Measurements from ENCODE around the gene POLR1B. TPM values are rescaled to one million over a fixed set of nuclear protein-coding genes. Genes with fewer than 3 reads are reported as not detected.
A peak's percentile ranks its signal among the peaks of the same experiment; 100 is the strongest.
"Not testable (repeated sequence)": the region's sequence is repeated elsewhere in the genome, so short reads cannot be mapped to it uniquely, and the experiment has no call there.

Gene POLR1B, protein sequence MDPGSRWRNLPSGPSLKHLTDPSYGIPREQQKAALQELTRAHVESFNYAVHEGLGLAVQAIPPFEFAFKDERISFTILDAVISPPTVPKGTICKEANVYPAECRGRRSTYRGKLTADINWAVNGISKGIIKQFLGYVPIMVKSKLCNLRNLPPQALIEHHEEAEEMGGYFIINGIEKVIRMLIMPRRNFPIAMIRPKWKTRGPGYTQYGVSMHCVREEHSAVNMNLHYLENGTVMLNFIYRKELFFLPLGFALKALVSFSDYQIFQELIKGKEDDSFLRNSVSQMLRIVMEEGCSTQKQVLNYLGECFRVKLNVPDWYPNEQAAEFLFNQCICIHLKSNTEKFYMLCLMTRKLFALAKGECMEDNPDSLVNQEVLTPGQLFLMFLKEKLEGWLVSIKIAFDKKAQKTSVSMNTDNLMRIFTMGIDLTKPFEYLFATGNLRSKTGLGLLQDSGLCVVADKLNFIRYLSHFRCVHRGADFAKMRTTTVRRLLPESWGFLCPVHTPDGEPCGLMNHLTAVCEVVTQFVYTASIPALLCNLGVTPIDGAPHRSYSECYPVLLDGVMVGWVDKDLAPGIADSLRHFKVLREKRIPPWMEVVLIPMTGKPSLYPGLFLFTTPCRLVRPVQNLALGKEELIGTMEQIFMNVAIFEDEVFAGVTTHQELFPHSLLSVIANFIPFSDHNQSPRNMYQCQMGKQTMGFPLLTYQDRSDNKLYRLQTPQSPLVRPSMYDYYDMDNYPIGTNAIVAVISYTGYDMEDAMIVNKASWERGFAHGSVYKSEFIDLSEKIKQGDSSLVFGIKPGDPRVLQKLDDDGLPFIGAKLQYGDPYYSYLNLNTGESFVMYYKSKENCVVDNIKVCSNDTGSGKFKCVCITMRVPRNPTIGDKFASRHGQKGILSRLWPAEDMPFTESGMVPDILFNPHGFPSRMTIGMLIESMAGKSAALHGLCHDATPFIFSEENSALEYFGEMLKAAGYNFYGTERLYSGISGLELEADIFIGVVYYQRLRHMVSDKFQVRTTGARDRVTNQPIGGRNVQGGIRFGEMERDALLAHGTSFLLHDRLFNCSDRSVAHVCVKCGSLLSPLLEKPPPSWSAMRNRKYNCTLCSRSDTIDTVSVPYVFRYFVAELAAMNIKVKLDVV
- 10 to 100 TPM; 10.9 to 19.6 (median 13.9) TPM for polyA plus RNA-seq (ENCODE audit: insufficient read length in 10 of 10)
- long read RNA-seq, donor 1: 0 reads
- long read RNA-seq, donor 2, full-length matches to known transcripts: 3 of 3 reads
- long read RNA-seq, donor 2, partial matches to known transcripts: 0 of 3 reads
- long read RNA-seq, donor 2, other reads (novel, unspliced or antisense): 0 of 3 reads
- long read RNA-seq, donor 3: 0 reads
- long read RNA-seq, donor 4, full-length matches to known transcripts: 1 of 1 reads
- long read RNA-seq, donor 4, partial matches to known transcripts: 0 of 1 reads
- long read RNA-seq, donor 4, other reads (novel, unspliced or antisense): 0 of 1 reads
- long read RNA-seq, donor 5, full-length matches to known transcripts: 2 of 2 reads
- long read RNA-seq, donor 5, partial matches to known transcripts: 0 of 2 reads
- long read RNA-seq, donor 5, other reads (novel, unspliced or antisense): 0 of 2 reads
- long read RNA-seq, donor 6, full-length matches to known transcripts: 2 of 2 reads
- long read RNA-seq, donor 6, partial matches to known transcripts: 0 of 2 reads
- long read RNA-seq, donor 6, other reads (novel, unspliced or antisense): 0 of 2 reads
- long read RNA-seq, donor 7, full-length matches to known transcripts: 3 of 3 reads
- long read RNA-seq, donor 7, partial matches to known transcripts: 0 of 3 reads
- long read RNA-seq, donor 7, other reads (novel, unspliced or antisense): 0 of 3 reads
- long read RNA-seq, donor 8: 0 reads
- long read RNA-seq, donor 9: 0 reads

DNA sequence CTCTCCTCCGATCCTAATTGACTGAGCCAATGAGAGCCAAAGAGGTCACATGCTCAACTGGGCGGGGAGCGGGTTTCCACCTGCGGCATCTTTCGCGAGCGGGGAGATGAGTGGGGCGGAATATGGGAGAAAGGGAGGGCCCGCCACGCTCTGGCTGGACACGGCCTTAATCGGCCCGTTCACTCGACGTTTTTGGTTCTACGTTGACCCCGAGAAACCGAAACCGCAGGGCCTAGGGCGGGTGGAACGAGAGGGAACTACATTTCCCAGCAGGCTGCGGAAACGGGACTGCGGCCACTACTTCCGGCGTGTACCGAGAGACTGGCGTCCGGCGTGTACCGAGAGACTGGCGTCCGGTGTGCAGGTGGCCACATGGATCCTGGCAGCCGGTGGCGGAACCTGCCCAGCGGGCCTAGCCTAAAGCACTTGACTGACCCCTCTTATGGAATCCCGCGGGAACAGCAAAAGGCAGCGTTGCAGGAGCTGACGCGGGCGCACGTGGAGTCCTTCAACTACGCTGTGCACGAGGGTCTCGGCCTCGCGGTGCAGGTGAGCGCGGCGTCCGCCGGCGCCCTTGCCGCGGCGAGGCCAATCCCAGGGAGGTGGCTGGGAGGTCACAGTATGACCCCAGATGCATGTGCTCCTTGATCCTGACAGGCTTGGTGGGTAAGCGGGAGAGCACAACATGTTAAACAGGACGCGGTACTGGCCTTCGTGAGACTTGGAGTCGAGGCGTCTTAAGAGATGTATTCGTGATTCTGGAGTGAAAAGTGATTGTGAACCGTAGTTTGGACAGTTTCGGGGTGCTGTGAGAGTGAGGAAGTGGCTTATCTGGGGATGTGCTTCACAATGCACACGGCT lies at the start of gene POLR1B:
Gene POLR1B, plus strand, starts transcription at position 343 of the 861 bp plus-strand sequence. Its CDS starts 30 bp downstream, at position 373.
- peak; percentile 78 to 98 (median 90) for DNase-seq

DNA sequence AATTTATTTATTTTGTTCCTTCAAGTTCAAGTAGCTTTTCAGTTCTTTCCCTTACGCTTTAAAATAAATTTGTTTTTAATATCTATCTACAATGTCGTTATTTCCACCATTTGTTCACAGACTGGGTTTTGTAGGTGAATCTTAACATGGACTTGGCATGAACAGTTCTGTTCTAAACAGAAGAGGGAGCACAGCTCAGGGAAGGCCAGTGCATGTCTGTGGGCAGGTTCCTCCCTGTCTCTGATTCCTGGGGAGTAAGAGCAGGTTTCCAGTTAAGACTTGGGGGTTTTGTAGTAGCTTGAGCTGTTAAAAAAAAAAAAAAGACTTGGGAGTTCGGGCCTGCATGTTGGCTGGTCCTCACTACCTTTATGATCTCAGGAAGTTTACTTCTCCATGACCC lies 49.2 kb upstream of the POLR1B start:
- DNase-seq: no peak

DNA sequence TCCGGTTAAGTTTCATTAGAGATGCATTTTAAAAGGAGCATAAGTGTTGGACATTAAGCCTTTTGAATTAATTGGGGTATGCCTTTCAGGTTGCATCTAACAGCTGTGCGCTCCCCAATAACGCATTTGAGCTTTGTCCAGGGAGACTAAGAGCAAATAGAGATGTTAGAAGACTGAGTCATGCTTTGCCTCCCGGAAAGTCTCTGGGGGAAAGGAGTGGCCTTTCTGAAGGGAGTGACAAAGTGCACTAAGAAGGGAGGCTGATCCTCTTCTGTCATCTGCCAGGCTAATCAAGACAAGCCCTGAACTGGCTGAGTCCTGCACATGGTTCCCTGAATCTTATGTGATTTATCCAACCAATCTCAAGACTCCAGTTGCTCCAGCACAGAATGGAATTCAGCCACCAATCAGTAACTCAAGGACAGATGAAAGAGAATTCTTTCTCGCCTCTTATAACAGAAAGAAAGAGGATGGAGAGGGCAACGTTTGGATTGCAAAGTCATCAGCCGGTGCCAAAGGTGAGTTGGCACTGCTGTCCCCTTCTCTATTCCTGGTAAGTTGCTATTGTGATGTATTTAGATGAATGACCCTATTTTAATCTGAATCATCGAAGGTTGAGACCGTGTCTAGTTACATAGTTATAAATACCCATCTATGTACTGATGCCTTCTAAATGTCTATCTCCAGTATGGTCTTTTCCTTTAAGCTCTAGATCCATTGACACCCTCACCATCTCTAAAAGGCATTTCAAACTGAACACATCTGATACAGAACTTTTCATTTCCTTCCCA lies 48.2 kb upstream of the POLR1B start:
- DNase-seq: peak in 2 of 3 donors; percentile 27 to 36

DNA sequence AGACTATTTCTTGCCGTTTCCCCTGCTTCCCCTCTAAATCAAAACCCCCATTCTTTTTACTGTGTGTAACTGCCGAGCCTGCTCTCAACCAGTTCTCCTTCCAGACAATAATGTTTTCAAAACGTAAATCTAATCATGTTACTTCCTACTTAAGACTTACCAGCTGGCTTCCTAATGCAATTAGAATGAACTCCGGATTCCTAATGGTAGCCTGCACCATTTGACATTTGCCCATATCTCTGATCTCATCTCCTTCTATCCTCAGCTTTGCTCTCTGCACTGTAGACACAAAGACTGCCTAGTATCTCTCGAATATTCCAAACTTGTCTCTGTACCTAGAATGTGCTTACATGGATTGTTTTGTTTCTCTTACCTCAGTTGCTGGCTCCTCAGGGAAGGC lies 47.4 kb upstream of the POLR1B start:
- no peak for DNase-seq

DNA sequence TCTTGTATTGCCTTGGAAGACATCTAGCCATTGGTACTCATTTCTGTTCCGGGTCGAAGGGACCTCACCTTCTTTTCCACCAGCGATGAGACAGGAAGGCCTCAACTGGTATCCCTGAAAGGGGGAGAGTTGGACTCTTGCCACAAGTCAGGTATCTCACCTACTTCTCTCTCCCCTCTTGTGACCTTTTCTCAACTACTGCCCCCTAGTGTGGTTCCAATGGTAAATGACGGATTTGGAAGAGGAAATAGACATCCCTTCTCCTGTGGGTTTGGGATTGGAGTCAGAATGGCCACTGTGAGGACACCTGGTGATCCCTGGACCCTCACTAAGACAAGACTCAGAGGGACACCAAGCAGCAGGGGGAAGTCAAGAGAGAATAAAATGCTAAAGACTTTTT lies 46.4 kb upstream of the POLR1B start:
- not testable (repeated sequence) for DNase-seq

DNA sequence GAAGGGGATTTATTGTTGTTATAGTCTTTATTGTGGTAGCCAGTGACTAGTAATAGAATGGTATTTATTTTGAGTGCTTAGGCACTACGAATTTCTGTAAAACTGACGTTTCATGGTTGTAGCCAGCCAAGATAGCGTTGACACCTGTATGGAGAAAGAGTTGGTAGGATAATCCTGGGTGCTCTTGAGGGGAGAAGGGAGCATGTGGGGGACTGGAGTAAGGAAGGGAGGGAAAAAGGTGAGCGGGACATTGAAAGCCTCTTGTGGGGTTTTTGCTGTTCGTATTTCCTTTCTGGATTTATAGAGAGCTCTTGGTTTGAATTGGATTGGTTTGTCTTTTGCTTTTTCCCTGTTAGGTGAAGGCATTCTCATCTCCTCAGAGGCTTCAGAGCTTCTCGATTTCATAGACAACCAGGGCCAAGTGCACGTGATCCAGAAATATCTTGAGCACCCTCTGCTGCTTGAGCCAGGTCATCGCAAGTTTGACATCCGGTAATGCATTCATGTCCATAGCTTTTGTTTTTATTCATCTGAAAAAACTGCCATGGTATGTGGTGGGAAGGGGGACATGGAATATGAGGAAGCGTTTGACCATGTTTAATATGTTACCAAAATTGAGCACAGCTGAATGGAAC lies 41.3 kb upstream of the POLR1B start:
- DNase-seq: peak in 2 of 3 donors; percentile 11 to 25

DNA sequence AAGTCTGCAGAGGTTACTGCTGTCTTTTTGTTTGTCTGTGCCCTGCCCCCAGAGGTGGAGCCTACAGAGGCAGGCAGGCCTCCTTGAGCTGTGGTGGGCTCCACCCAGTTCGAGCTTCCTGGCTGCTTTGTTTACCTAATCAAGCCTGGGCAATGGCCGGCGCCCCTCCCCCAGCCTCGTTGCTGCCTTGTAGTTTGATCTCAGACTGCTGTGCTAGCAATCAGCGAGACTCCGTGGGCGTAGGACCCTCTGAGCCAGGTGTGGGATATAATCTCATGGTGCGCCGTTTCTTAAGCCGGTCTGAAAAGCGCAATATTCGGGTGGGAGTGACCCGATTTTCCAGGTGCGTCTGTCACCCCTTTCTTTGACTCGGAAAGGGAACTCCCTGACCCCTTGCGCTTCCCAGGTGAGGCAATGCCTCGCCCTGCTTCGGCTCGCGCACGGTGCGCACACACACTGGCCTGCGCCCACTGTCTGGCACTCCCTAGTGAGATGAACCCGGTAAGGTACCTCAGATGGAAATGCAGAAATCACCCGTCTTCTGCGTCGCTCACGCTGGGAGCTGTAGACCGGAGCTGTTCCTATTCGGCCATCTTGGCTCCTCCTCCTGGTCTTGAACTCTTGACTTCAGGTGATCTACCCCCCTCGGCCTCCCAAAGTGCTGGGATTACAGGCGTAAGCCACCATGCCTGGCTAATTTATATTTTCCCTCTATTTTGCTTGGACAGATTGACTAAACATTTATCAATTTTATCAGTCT lies 32.8 kb upstream of the POLR1B start:
- DNase-seq: not testable (repeated sequence)

DNA sequence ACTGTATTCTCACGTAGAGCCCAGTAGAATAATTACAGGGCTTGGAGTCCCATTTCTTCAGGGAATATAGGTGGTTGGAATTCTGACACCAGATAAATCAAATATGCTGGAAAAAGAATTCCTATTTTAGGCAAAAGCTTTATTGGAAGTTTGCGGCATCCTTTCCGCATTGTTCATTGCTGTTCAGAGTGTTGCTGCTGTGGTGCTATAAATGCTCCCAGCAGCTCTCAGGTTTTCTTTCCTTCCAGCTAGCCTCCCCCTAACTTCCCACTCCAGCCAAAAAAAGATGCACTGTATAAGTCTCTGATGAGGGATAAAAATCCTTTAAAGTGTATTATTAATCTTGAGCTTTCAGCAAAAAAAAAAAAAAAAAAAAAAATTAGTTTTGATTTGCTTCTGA lies 25.5 kb upstream of the POLR1B start:
- no peak for DNase-seq

DNA sequence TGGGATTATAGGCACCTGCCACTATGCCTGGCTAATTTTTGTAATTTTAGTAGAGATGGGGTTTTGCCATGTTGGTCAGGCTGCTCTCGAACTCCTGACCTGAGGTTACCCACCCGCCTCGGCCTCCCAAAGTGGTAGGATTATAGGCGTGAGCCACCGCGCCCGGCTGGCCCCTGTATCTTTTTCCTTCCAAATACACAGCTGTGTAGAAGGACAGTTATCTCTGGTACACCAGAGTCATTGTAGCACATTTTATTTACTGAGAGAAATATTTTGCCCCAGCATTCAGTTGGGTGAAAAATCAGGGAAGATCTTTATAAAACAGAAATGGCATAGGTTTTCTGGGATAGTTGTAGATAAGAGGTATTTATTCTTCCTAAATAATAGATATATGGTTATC lies 23.5 kb upstream of the POLR1B start:
- DNase-seq: no peak

DNA sequence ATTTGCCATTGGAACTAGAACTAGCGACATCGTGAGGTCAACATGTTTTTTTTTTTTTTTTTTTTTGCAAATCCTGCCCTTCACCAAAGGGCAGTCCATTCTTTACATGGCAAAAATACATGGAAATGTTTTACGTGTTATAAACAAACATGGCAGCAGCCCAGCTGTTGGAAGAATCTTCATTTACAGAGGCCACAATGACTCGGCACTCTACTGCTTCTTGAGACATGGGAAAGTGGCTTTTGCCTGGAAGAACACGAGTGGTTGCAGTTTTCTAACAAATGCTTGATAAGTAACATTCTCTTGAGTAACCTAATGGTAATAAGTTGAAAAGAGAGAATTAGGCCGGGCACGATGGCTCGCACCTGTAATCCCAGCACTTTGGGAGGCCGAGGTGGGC lies 22.8 kb upstream of the POLR1B start:
- DNase-seq: no peak

DNA sequence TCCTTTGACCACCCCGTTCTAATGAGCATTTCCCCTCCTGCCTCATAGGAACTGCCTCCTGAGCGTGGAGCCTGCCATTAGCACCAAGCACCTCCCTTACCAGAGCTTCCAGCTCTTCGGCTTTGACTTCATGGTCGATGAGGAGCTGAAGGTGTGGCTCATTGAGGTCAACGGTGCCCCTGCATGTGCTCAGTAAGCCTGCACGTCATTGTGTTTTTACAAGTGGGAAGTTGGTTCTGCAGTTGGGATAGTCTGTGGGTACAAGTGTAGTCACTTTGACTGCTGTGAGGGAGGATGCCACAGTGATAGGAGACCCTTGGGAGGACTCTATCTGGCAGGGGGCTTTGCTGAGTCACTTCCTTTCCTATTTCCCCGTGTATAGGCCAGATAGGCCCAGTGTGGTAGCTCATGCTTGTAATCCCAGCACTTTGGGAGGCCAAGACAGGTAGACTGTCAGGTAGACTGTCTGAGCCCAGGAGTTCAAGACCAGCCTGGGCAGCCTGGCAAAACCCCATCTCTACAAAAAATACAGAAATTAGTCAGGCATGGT lies 22.0 kb upstream of the POLR1B start:
- no peak for DNase-seq

DNA sequence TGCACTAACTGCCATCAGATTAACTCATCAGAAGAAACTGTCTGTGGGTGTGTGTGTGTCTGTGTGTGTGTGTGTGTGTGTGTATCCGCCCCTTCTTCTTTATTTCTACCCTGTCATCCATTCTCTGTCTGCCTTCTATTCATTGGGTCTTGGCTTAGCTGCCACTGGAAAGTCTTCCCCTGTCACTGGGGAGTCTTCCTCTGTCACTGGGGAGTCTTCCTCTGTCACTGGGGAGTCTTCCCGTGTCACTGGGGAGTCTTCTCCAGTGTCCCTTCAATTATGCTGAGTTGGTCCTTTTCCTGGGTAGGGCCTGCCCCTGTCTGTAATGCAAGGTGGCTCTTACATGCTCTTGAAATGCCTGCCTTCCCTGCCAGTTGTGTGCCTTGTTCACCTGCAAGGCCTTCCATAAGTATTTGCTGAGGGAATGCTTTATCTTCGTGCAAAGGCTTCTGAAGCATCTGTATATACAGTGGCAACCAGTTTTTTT lies 18.9 kb upstream of the POLR1B start:
- no peak for DNase-seq

DNA sequence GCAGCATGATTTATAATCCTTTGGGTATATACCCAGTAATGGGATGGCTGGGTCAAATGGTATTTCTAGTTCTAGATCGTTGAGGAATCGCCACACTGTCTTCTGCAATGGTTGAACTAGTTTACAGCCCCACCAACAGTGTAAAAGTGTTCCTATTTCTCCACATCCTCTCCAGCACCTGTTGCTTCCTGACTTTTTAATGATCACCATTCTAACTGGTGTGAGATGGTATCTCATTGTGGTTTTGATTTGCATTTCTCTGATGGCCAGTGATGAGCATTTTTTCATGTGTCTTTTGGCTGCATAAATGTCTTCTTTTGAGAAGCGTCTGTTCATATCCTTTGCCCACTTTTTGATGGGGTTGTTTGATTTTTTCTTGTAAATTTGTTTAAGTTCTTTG lies 18.0 kb upstream of the POLR1B start:
- not testable (repeated sequence) for DNase-seq

DNA sequence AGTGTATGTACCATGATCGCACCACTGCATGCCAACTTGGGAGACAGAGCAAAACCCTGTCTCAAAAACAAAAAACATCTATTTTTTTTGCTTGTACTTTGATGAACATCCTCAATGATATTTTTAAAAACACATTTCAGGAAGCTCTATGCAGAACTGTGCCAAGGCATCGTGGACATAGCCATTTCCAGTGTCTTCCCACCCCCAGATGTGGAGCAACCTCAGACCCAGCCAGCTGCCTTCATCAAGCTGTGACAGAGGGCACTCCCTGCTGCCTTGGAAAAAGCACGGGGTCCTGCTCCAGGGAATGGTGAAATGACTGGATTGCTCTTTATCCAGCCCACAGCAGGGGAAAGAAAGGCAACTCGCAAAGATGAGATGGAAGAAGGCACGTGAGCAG lies 13.7 kb upstream of the POLR1B start:
- DNase-seq: no peak

DNA sequence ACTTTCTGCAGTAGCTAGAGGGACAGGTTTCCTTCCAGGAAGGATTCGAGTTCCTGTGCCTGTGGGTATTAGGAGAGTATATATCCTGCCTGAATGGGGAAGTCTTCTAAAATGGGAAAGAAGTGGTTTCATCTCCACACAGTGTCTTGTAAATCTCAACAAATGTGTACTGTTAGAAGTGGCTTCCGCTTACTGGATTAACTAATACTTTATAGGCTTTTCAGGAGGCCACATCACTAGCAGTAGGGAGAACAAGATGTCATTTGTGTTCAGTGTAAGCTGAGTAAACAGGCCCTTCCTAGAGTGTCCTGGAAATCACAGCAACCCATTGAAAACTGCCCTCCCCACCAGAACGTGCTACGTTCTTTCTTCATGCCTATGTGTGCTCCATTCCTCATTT lies 12.5 kb upstream of the POLR1B start:
- DNase-seq: no peak

DNA sequence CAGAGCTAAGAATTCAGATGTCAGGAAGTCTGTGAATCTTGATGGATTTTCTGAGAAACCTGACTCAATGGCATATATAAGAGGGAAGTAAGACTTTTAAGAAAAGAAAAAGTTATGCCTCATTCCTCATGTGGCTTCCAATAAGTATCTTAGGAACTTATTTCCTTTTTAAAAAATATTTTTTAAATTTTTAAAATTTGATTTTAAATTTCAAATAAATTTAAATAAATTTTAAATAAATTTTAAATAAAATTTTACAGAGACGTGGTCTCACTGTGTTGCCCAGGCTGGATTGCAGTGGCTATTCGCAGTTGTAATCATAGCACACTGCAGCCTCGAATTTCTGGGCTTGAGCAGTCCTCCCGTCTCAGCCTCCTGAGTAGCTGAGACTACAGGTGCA lies 11.5 kb upstream of the POLR1B start:
- no peak for DNase-seq

DNA sequence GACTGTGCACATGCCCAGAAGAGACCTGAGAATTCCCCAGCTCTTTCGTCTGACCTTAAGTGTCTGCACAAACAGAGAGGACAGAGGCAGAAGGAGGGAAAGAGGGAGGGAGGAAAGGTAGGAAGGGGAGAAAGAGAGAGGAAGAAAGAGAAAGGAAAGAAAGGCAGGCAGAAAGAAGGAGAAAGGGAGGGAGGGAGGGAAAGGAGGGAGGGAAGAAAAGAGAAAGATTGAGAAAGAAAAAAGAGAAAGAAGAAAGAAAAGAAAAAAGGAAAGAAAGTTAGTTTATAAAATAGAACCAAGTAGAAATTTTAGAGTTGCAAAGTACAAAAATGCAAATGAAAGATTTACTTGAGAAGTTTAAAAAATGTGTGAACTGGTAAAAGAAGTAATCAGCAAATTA lies 7.4 kb upstream of the POLR1B start:
- no peak for DNase-seq

Data from muscle of back (tissue), 13 donors.